ENCODE results near the gene GARIN5A. TPM values are rescaled to one million over a fixed set of nuclear protein-coding genes. Genes with fewer than 3 reads are reported as not detected.

GARIN5A gene
- total RNA-seq, 1 donor from 2014 or later: 2.0 TPM

DNA sequence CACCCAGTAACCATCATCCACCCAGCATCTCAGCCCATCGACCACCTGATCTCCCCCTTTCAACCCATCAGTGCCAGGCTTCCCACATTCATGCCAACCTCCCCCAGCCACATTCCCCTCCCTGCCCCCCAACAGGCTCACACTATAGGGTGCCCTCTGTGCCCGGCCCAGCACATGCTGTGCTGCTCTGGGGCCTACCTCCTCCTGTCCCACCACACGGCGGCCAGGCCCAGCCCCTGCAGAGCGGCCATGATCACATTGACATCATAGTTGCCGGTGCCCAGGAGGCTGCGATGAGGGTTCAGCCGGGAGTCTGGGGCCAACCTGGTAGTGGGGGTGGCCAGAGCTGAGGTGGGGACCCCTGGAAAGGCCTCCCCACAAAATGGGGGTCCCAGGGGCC lies 30.7 kb upstream of the GARIN5A start:
- Mint-ChIP-seq H3K4me3 (ENCODE audit: unreplicated experiment) (no peak overlapping the region), H3K9me3 (ENCODE audit: unreplicated experiment) (no peaks in the 10 kb centered on the region), H3K4me1 (ENCODE audit: unreplicated experiment) (peaks cover 21% of the 10 kb centered on the region), H3K36me3 (ENCODE audit: unreplicated experiment) (peaks cover 3% of the 10 kb centered on the region), H3K27ac (ENCODE audit: unreplicated experiment) (no peak overlapping the region), H3K27me3 (ENCODE audit: unreplicated experiment) (no peaks in the 10 kb centered on the region)
- TF ChIP-seq, protein P1, sequence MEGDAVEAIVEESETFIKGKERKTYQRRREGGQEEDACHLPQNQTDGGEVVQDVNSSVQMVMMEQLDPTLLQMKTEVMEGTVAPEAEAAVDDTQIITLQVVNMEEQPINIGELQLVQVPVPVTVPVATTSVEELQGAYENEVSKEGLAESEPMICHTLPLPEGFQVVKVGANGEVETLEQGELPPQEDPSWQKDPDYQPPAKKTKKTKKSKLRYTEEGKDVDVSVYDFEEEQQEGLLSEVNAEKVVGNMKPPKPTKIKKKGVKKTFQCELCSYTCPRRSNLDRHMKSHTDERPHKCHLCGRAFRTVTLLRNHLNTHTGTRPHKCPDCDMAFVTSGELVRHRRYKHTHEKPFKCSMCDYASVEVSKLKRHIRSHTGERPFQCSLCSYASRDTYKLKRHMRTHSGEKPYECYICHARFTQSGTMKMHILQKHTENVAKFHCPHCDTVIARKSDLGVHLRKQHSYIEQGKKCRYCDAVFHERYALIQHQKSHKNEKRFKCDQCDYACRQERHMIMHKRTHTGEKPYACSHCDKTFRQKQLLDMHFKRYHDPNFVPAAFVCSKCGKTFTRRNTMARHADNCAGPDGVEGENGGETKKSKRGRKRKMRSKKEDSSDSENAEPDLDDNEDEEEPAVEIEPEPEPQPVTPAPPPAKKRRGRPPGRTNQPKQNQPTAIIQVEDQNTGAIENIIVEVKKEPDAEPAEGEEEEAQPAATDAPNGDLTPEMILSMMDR (IDR thresholded peaks at IDR 0.05): no peak
- DNase-seq (ENCODE audit: extremely low spot score, unreplicated experiment): no peak

DNA sequence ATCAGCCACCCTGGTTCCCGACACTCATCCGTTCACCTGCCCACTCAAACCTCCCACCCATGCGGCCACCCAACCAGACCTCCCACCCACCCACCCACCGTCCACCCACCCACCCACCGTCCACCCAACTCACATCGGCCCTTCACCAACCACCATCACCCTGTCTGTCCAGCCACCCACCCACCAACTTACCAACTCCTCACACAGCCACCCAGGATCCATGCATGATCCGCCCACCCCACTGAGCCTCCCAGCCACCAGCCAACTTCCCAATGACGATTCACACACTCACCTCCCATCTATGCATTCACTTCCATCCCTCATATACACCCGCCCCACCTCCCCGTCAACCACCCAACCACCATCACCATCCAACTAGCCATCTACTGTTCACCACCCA lies 30.1 kb upstream of the GARIN5A start:
- Mint-ChIP-seq H3K9me3 (ENCODE audit: unreplicated experiment) (no peaks in the 10 kb centered on the region), H3K27ac (ENCODE audit: unreplicated experiment) (no peak overlapping the region), H3K36me3 (ENCODE audit: unreplicated experiment) (peaks cover 3% of the 10 kb centered on the region), H3K27me3 (ENCODE audit: unreplicated experiment) (no peaks in the 10 kb centered on the region), H3K4me1 (ENCODE audit: unreplicated experiment) (peaks cover 20% of the 10 kb centered on the region), H3K4me3 (ENCODE audit: unreplicated experiment) (no peak overlapping the region)
- TF ChIP-seq, protein P1 (IDR thresholded peaks at IDR 0.05): no peak
- DNase-seq (ENCODE audit: extremely low spot score, unreplicated experiment): no peak

DNA sequence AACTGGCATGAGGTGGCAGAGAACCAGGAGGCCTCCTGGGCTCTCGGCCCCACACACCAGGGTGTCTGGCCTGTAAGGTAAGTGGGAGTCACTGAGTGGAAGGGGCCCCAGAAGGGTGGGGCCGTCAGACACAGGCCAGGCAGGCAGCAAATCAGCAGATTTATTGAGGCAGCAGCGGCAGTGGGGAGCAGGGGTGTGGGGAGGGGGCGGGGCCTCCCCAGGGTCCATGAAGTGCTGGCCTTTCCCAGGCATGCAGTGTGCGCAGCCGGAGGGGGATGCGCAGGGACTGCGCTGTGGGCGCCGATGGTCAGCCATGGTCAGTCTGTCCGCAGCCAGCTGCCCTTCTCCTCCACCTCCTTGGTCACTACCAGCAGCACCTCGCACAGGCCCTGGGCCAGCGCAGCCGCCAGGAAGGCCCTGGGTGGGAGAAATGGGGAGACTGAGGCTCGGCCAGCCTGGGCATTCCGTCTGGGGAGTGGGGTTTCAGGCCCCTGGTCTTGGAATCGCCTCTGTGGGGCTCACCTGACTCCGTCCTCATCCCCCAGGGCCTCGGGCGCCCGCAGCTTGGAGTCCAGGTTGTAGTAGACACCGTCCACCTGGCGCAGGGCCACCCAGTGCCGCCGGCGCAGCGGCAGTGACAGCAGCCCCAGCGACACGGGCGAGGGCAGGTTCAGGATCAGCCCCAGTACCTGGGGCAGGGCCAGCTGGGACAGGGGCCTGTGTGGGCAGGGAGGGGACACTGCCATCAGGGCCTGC lies 29.4 kb upstream of the GARIN5A start:
- no peak overlapping the region for H3K27ac Mint-ChIP-seq (ENCODE audit: unreplicated experiment)
- no peak for DNase-seq (ENCODE audit: extremely low spot score, unreplicated experiment)
- H3K27me3 Mint-ChIP-seq (ENCODE audit: unreplicated experiment): peaks cover under 1% of the 10 kb centered on the region
- H3K9me3 Mint-ChIP-seq (ENCODE audit: unreplicated experiment): no peaks in the 10 kb centered on the region
- H3K4me1 Mint-ChIP-seq (ENCODE audit: unreplicated experiment): peaks cover 15% of the 10 kb centered on the region
- no peak overlapping the region for H3K4me3 Mint-ChIP-seq (ENCODE audit: unreplicated experiment)
- peaks cover 3% of the 10 kb centered on the region for H3K36me3 Mint-ChIP-seq (ENCODE audit: unreplicated experiment)
- TF ChIP-seq, protein P1 (IDR thresholded peaks at IDR 0.05): no peak

DNA sequence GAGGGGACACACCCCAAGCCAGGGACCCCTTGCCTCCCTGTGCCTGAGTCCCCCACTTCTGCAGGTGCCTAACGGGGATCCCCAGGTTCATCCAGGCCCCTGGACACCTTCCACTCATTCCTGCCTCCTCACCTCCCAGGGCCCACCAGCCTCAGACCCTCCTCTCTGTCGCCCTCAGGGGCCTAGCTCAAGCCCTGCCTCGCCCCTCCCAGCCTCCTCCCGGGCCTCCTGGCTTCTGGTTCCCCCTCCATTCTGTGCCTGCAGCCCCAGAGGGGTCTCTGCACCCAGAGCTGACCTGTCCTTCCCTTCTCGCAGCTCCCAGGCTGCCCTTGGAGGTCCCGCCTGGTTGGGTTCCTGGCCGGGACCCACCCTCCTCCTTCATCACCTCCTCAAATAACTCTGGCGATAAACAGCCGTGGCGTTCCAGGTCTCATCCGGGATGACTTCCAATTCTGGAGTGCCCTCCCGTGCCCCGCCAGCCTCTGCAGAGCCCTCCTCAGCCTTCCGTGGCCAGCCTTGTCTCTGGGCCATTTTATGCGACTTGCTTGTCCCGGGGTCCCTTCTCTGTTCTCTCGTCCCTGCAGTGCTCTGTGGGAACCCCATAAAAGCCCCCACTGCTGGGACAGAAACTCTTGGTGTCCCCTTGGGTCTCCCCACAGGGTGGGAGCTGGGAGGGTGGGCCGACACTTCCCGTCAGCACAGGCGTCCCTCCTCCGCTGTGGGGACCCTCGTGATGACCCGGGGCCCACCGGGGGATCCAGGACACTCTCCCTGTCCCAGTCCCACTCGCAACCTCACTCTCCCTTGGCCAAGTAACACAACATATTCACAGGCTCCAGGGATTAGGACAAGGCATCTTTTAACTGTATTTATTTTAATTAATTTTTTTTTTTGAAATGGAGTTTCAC lies 25.2 kb upstream of the GARIN5A start:
- Mint-ChIP-seq H3K27me3 (ENCODE audit: unreplicated experiment) (peaks cover 3% of the 10 kb centered on the region), H3K4me3 (ENCODE audit: unreplicated experiment) (no peak overlapping the region), H3K27ac (ENCODE audit: unreplicated experiment) (no peak overlapping the region), H3K36me3 (ENCODE audit: unreplicated experiment) (peaks cover 3% of the 10 kb centered on the region), H3K9me3 (ENCODE audit: unreplicated experiment) (no peaks in the 10 kb centered on the region), H3K4me1 (ENCODE audit: unreplicated experiment) (no peaks in the 10 kb centered on the region)
- DNase-seq (ENCODE audit: extremely low spot score, unreplicated experiment): no peak
- TF ChIP-seq, protein P1 (IDR thresholded peaks at IDR 0.05): no peak

DNA sequence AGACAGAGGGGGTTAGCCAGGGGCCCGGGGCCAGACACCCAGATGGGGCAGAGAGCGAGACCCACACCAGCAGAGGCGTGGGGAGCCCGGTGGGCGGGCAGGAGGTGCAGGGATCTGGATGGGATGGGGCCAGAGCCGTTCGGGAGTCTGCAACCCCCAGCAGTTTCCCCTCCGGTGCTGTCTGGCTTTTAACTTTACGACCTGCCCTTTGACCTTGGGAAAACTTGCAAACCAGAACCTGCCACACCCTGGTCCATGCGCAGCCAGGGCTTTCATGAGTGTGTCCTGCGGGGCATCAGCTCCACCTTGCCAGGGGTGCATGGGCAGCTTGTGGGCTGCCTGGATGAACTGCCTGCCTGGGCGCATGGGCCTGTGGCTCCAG lies 24.5 kb upstream of the GARIN5A start:
- no peak for DNase-seq (ENCODE audit: extremely low spot score, unreplicated experiment)
- peaks cover 3% of the 10 kb centered on the region for H3K36me3 Mint-ChIP-seq (ENCODE audit: unreplicated experiment)
- TF ChIP-seq, protein P1 (IDR thresholded peaks at IDR 0.05): no peak
- no peak overlapping the region for H3K4me3 Mint-ChIP-seq (ENCODE audit: unreplicated experiment)
- H3K27me3 Mint-ChIP-seq (ENCODE audit: unreplicated experiment): peaks cover 6% of the 10 kb centered on the region
- H3K4me1 Mint-ChIP-seq (ENCODE audit: unreplicated experiment): no peaks in the 10 kb centered on the region
- H3K9me3 Mint-ChIP-seq (ENCODE audit: unreplicated experiment): no peaks in the 10 kb centered on the region
- H3K27ac Mint-ChIP-seq (ENCODE audit: unreplicated experiment): no peak overlapping the region

Measured in osteocyte (in vitro differentiated cells).